GM12878 (cell line): Measurements from ENCODE around the gene PKMYT1. TPM values are rescaled to one million over a fixed set of nuclear protein-coding genes. Genes with fewer than 3 reads are reported as not detected.
A peak's percentile ranks its signal among the peaks of the same experiment; 100 is the strongest.

Experiments
- BHLHE40 ChIP-seq, 2 experiments: fragments of 450-650 bp in 1 of 2; IDR thresholded peaks; 2 replicates each; pipeline ENCODE4 v1.6.1; 2011 to 2017; ENCODE audit warnings: low read depth in 2 of 2, borderline replicate concordance in 1 of 2, improper control_type of control experiment in 1 of 2, low read length in 1 of 2, mild to moderate bottlenecking in 1 of 2
- CBFB ChIP-seq: IDR thresholded peaks from 2 replicates; pipeline ENCODE4 v1.6.1; 2016; ENCODE audit warnings: antibody characterized with exemption, low read depth
- CBX5 ChIP-seq: sonication (generic); IDR thresholded peaks from 2 replicates; pipeline ENCODE4 v1.6.1; 2016; ENCODE audit warnings: low read depth, moderate library complexity, mild to moderate bottlenecking, inconsistent platforms
- CHD1 ChIP-seq: IDR thresholded peaks from 2 replicates; pipeline ENCODE4 v1.6.1; 2012; ENCODE audit warnings: low read depth, low read length, improper control_type of control experiment
- DPF2 ChIP-seq: fragments of 450-650 bp; IDR thresholded peaks from 2 replicates; pipeline ENCODE4 v1.6.1; 2017; ENCODE audit warnings: mild to moderate bottlenecking
- ETV6 ChIP-seq, 2 experiments: fragments of 450-650 bp in 1 of 2; IDR thresholded peaks in 1 of 2; conservative IDR thresholded peaks in 1 of 2; 2 replicates each; pipeline ENCODE4 v1.6.1; 2014; ENCODE audit warnings: antibody characterized with exemption in 1 of 2, borderline replicate concordance in 1 of 2, low read depth in 1 of 2, mild to moderate bottlenecking in 1 of 2, moderate library complexity in 1 of 2
- FOXK2 ChIP-seq: fragments of 450-650 bp; IDR thresholded peaks from 2 replicates; pipeline ENCODE4 v1.6.1; 2017; ENCODE audit warnings: mild to moderate bottlenecking, moderate library complexity
- HDGF ChIP-seq: fragments of 450-650 bp; IDR thresholded peaks from 2 replicates; pipeline ENCODE4 v1.6.1; 2016; ENCODE audit warnings: antibody characterized with exemption
- IRF4 ChIP-seq: IDR thresholded peaks from 2 replicates; pipeline ENCODE4 v1.6.1; 2011; ENCODE audit warnings: low read depth, low read length
- JUNB ChIP-seq: IDR thresholded peaks from 2 replicates; pipeline ENCODE4 v1.6.1; 2016; ENCODE audit warnings: antibody characterized with exemption, mild to moderate bottlenecking
- MXI1 ChIP-seq: fragments of 150-350 bp; IDR thresholded peaks from 2 replicates; pipeline ENCODE4 v1.6.1; 2011; ENCODE audit warnings: low read depth, mild to moderate bottlenecking, inconsistent platforms, low read length, improper control_type of control experiment
- NFXL1 ChIP-seq: fragments of 450-650 bp; IDR thresholded peaks from 2 replicates; pipeline ENCODE4 v1.6.1; 2017; ENCODE audit warnings: antibody characterized with exemption, mild to moderate bottlenecking, borderline replicate concordance
- NFYA ChIP-seq: IDR thresholded peaks from 2 replicates; pipeline ENCODE4 v1.6.1; 2011; ENCODE audit warnings: low read depth, mild to moderate bottlenecking, low read length, improper control_type of control experiment, borderline replicate concordance
- NFYB ChIP-seq: IDR thresholded peaks from 2 replicates; pipeline ENCODE4 v1.6.1; 2011; ENCODE audit warnings: low read depth, mild to moderate bottlenecking, low read length, improper control_type of control experiment, moderate library complexity; ENCODE audit not compliant: insufficient read depth
- NKRF ChIP-seq: fragments of 450-650 bp; conservative IDR thresholded peaks from 2 replicates; pipeline ENCODE4 v1.6.1; 2017; ENCODE audit warnings: mild to moderate bottlenecking, moderate library complexity
- NR2C1 ChIP-seq: fragments of 450-650 bp; IDR thresholded peaks from 2 replicates; pipeline ENCODE4 v1.6.1; 2017; ENCODE audit warnings: antibody characterized with exemption, mild to moderate bottlenecking, moderate library complexity
- NR2F1 ChIP-seq: fragments of 450-650 bp; conservative IDR thresholded peaks from 2 replicates; pipeline ENCODE4 v1.6.1; 2017; ENCODE audit warnings: mild to moderate bottlenecking
- RCOR1 ChIP-seq: conservative IDR thresholded peaks from 2 replicates; pipeline ENCODE4 v1.6.1; 2012; ENCODE audit warnings: low read depth, low read length, improper control_type of control experiment
- RELA ChIP-seq: fragments of 450-650 bp; IDR thresholded peaks from 2 replicates; pipeline ENCODE4 v1.8.0; 2014; ENCODE audit warnings: borderline replicate concordance; ENCODE audit not compliant: partially characterized antibody
- RFX5 ChIP-seq: IDR thresholded peaks from 2 replicates; pipeline ENCODE4 v1.6.1; 2011; ENCODE audit warnings: low read depth, low read length, improper control_type of control experiment
- RUNX3 ChIP-seq: IDR thresholded peaks from 2 replicates; pipeline ENCODE4 v1.6.1; 2012; ENCODE audit warnings: low read length, inconsistent platforms
- SMAD5 ChIP-seq: IDR thresholded peaks from 2 replicates; pipeline ENCODE4 v1.6.1; 2016; ENCODE audit warnings: antibody characterized with exemption, low read depth
- USF1 ChIP-seq: IDR thresholded peaks from 2 replicates; pipeline ENCODE4 v1.6.1; 2011; ENCODE audit warnings: borderline replicate concordance, low read depth, mild to moderate bottlenecking, moderate library complexity, mixed read lengths, low read length; ENCODE audit not compliant: insufficient read depth; ENCODE audit errors: extremely low read length
- WRNIP1 ChIP-seq: IDR thresholded peaks from 2 replicates; pipeline ENCODE4 v1.6.1; 2011; ENCODE audit warnings: low read depth, low read length, improper control_type of control experiment, borderline replicate concordance
- ZZZ3 ChIP-seq: IDR thresholded peaks from 2 replicates; pipeline ENCODE4 v1.6.1; 2011; ENCODE audit warnings: low read depth; ENCODE audit not compliant: control insufficient read depth, insufficient read length
- polyA plus RNA-seq, 11 experiments: library from polyadenylated mRNA; depleted of rRNA in 4 of 11; unstranded in 6 of 11; stranded (reverse) in 5 of 11; fragments of >200 nt; fragmentation: Nextera tagmentation in 4 of 11; fragmentation: Illumina TruSeq in 1 of 11; extraction: Ambion mirVana in 4 of 11; extraction: Trizol in 1 of 11; gene quantifications; 1 replicate in 1 of 11; 2 replicates in 10 of 11; pipeline versions ENCODE4 v1.2.1 to v1.2.3, GENCODE V29; 2011 to 2016; ENCODE audit warnings: inconsistent platforms in 2 of 11, missing spikeins in 2 of 11, low read depth in 1 of 11
- total RNA-seq, 4 experiments: library from RNA; depleted of rRNA in 3 of 4; stranded (reverse); fragments of >200 nt in 3 of 4; fragmentation: Illumina TruSeq in 1 of 4; extraction: Trizol in 1 of 4; gene quantifications; 2 replicates each; pipeline versions ENCODE4 v1.2.1 to v1.2.3, GENCODE V29; 2013 to 2021
- TF ChIP-seq, protein P1 (sequence below): IDR thresholded peaks from 2 replicates; pipeline ENCODE4 v1.6.1; 2012; ENCODE audit warnings: low read depth, low read length, improper control_type of control experiment

The PKMYT1 gene
- total and polyA plus RNA-seq, 10 of the 15 experiments (the other 5 are each of a cell fraction or from before 2014, with no cell fraction given): 4.6 to 101 (median 29.9) TPM

- TF ChIP-seq NKRF: 0 out of 2 replicates have a peak, but pooled peaks have one; percentile 52
- TF ChIP-seq, protein P1, sequence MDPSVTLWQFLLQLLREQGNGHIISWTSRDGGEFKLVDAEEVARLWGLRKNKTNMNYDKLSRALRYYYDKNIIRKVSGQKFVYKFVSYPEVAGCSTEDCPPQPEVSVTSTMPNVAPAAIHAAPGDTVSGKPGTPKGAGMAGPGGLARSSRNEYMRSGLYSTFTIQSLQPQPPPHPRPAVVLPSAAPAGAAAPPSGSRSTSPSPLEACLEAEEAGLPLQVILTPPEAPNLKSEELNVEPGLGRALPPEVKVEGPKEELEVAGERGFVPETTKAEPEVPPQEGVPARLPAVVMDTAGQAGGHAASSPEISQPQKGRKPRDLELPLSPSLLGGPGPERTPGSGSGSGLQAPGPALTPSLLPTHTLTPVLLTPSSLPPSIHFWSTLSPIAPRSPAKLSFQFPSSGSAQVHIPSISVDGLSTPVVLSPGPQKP: no peak
- peak; percentile 88 for TF ChIP-seq CBFB
- TF ChIP-seq BHLHE40 (IDR thresholded peaks at IDR 0.05; ENCODE audit: borderline replicate concordance in 1 of 2, low read depth in 2 of 2, low read length in 1 of 2): peak; percentile 23 to 62; a peak in 1 of 4 replicates
- TF ChIP-seq NFYB: peak; percentile 99
- TF ChIP-seq NR2C1: no peak
- peak; percentile 86; the same call in 1 of the 2 replicates for TF ChIP-seq HDGF
- no peak for TF ChIP-seq WRNIP1
- no peak for TF ChIP-seq IRF4
- no peak for TF ChIP-seq FOXK2
- TF ChIP-seq RUNX3: peak; percentile 78
- no peak for TF ChIP-seq ZZZ3
- TF ChIP-seq RELA: peak; percentile 14
- TF ChIP-seq MXI1: no peak
- TF ChIP-seq ETV6 (conservative IDR thresholded peaks at IDR 0.05 in 1 of 2, IDR thresholded peaks at IDR 0.05 in 1 of 2; ENCODE audit: borderline replicate concordance in 1 of 2, low read depth in 1 of 2): no peak
- TF ChIP-seq NFYA: peak; percentile 71
- TF ChIP-seq JUNB: no peak
- TF ChIP-seq NR2F1: peak; percentile 67; the same call in 1 of the 2 replicates
- TF ChIP-seq DPF2: peak; percentile 72
- peak; percentile 77 for TF ChIP-seq RFX5
- TF ChIP-seq USF1: no peak
- TF ChIP-seq CBX5: no peak
- TF ChIP-seq RCOR1: no peak
- TF ChIP-seq NFXL1: no peak
- TF ChIP-seq CHD1: no peak
- TF ChIP-seq SMAD5: no peak
These were observed 23.5 kb upstream of the PKMYT1 start (continued) for GRCh38 chr16:3003582-3004270.
